Measurements from ENCODE around the gene HTR7.
A peak's percentile ranks its signal among the peaks of the same experiment; 100 is the strongest.

Gene HTR7

GRCh38 chr10:90865401-90865800 lies 7.6 kb upstream of the HTR7 start:
- DNase-seq: peak; percentile 43
- Histone ChIP-seq H3K27me3 (replicated peaks) (no peaks in the 10 kb centered on the region), H3K27ac (no peak overlapping the region), H3K4me3 (ENCODE audit: low read depth, low read length) (no peak overlapping the region), H3K36me3 (replicated peaks) (no peaks in the 10 kb centered on the region)
- in situ Hi-C loops (cut with HindIII; ENCODE audit: low pct_ligation_motif_present, low sequenced_read_pairs): loop anchor here (25.0 kb wide), 1 partner anchor 103 kb away; no protein-coding TSS in a partner anchor
- TF ChIP-seq, protein P1, sequence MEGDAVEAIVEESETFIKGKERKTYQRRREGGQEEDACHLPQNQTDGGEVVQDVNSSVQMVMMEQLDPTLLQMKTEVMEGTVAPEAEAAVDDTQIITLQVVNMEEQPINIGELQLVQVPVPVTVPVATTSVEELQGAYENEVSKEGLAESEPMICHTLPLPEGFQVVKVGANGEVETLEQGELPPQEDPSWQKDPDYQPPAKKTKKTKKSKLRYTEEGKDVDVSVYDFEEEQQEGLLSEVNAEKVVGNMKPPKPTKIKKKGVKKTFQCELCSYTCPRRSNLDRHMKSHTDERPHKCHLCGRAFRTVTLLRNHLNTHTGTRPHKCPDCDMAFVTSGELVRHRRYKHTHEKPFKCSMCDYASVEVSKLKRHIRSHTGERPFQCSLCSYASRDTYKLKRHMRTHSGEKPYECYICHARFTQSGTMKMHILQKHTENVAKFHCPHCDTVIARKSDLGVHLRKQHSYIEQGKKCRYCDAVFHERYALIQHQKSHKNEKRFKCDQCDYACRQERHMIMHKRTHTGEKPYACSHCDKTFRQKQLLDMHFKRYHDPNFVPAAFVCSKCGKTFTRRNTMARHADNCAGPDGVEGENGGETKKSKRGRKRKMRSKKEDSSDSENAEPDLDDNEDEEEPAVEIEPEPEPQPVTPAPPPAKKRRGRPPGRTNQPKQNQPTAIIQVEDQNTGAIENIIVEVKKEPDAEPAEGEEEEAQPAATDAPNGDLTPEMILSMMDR (IDR thresholded peaks at IDR 0.05; ENCODE audit: low read depth, low read length, missing control alignments): peak; percentile 59

GRCh38 chr10:90862908-90863514 lies 5.2 kb upstream of the HTR7 start:
- Histone ChIP-seq H3K27ac (no peak overlapping the region), H3K4me3 (ENCODE audit: low read depth, low read length) (no peak overlapping the region), H3K36me3 (replicated peaks) (no peaks in the 10 kb centered on the region), H3K27me3 (replicated peaks) (no peaks in the 10 kb centered on the region)
- in situ Hi-C loops (cut with HindIII; ENCODE audit: low pct_ligation_motif_present, low sequenced_read_pairs): loop anchor here (25.0 kb wide), 1 partner anchor 101 kb away; no protein-coding TSS in a partner anchor
- DNase-seq: peak; percentile 35
- TF ChIP-seq, protein P1 (IDR thresholded peaks at IDR 0.05; ENCODE audit: low read depth, low read length, missing control alignments): peak; percentile 72

- no peak for DNase-seq
- in situ Hi-C loops (cut with HindIII; ENCODE audit: low pct_ligation_motif_present, low sequenced_read_pairs): loop anchor here (25.0 kb wide), 1 partner anchor 98 kb away; no protein-coding TSS in a partner anchor
- Histone ChIP-seq H3K27me3 (replicated peaks) (no peaks in the 10 kb centered on the region), H3K27ac (no peak overlapping the region), H3K4me3 (ENCODE audit: low read depth, low read length) (no peak overlapping the region), H3K36me3 (replicated peaks) (no peaks in the 10 kb centered on the region)
- TF ChIP-seq, protein P1 (IDR thresholded peaks at IDR 0.05; ENCODE audit: low read depth, low read length, missing control alignments): no peak
These were observed 3.0 kb upstream of the HTR7 start for GRCh38 chr10:90860790-90861189.

DNA sequence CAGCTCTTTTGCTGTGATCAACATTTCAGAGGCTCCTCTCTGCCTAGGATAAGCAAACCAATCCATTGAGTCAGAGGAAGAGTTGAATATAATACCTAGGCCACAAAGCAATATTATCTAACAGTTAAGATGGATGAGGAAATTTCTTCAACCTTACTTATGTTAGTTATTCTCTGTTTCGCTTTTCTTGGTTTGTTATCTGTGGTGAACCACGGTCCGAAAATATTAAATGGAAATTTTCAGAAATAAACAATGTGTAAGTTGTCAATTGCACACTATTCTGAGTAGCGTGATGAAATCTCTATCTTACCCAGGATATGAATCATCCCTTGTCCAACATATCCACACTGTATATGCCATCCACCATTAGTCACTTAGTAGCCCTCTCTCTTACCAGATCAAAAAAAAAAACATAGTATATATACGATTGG lies 1.5 kb upstream of the HTR7 start:
- H3K36me3 ChIP-seq (replicated peaks): no peaks in the 10 kb centered on the region
- H3K4me3 ChIP-seq (ENCODE audit: low read depth, low read length): no peak overlapping the region
- TF ChIP-seq, protein P1 (IDR thresholded peaks at IDR 0.05; ENCODE audit: low read depth, low read length, missing control alignments): no peak
- peak overlapping the region; percentile 64 for H3K27ac ChIP-seq
- DNase-seq: peak; percentile 53
- in situ Hi-C loops (cut with HindIII; ENCODE audit: low pct_ligation_motif_present, low sequenced_read_pairs): loop anchor here (25.0 kb wide), 1 partner anchor 97 kb away; no protein-coding TSS in a partner anchor
- no peaks in the 10 kb centered on the region for H3K27me3 ChIP-seq (replicated peaks)

- Histone ChIP-seq H3K4me3 (ENCODE audit: low read depth, low read length) (peak overlapping the region; percentile 70), H3K36me3 (replicated peaks) (no peaks in the 10 kb centered on the region), H3K27me3 (replicated peaks) (no peaks in the 10 kb centered on the region), H3K27ac (peak overlapping the region; percentile 64)
- in situ Hi-C loops (cut with HindIII; ENCODE audit: low pct_ligation_motif_present, low sequenced_read_pairs): loop anchor here (25.0 kb wide), 1 partner anchor 96 kb away; no protein-coding TSS in a partner anchor
- TF ChIP-seq, protein P1 (IDR thresholded peaks at IDR 0.05; ENCODE audit: low read depth, low read length, missing control alignments): no peak
- no peak for DNase-seq
These were observed 676 bp upstream of the HTR7 start for GRCh38 chr10:90858461-90858968.
